Fibroblast of mammary gland (primary cell): ENCODE data around the gene NTNG1.

Source experiments
- DNase-seq: peaks from one replicate; pipeline ENCODE4 v3.0.0-alpha.2; 2010; ENCODE audit warnings: low read depth
- H3K4me3 ChIP-seq: 2 replicates; pipeline ENCODE4 v1.5.1; 2011; ENCODE audit warnings: low read depth, mild to moderate bottlenecking, low read length, moderate library complexity; ENCODE audit not compliant: control insufficient read depth
- CTCF ChIP-seq: conservative IDR thresholded peaks from 2 replicates; pipeline ENCODE4 v1.5.1; 2011; ENCODE audit warnings: low read depth, low read length, inconsistent platforms; ENCODE audit not compliant: control insufficient read depth, insufficient read depth

Gene NTNG1

GRCh38 chr1:107486349-107486748, 345.5 kb downstream of the NTNG1 start:
- no peak for DNase-seq
- no peak overlapping the region for H3K4me3 ChIP-seq
- no peak for TF ChIP-seq CTCF

DNA sequence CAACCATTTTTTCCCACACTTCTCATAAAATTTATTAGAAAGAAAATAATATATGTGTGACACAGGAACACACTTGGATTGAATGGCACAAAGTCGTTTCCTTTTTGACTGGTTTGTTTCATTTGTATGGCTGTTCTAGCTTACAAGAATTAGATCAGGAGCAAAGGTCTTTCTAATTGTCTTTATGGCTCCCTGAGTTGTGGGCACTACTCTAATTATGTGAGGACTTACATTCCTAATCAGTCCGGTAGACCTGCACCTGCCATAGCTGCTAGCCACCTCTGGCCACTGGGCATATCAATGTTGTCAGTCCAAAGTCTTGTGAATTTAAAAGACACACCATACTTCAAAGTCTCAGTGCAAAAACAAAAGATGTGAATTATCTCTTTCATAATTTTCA, 346.7 kb downstream of the NTNG1 start:
- no peak for TF ChIP-seq CTCF

DNA sequence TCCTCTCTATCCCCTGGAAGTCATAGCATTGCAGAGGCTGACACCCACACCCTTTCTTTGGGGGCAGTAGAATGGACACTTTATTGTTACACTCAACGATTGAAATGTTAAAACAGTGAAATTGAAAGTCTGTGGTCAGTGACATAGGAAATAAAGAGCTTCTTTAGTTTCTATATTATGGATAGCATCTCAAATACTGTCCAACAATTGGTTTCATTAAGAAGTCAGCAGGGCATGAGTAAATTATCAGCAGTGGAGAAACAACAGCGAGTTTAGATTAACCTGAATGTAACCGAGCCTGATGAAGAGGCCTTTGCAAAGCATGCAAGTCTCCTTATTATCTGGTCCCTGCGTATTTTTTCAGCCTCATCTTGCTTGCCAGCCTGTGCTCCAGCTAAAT, 350.7 kb downstream of the NTNG1 start:
- H3K4me3 ChIP-seq: no peak overlapping the region
- no peak for DNase-seq
- no peak for TF ChIP-seq CTCF

More for the DNA sequence above, 346.7 kb downstream of the NTNG1 start:
- DNase-seq: no peak
- no peak overlapping the region for H3K4me3 ChIP-seq

DNA sequence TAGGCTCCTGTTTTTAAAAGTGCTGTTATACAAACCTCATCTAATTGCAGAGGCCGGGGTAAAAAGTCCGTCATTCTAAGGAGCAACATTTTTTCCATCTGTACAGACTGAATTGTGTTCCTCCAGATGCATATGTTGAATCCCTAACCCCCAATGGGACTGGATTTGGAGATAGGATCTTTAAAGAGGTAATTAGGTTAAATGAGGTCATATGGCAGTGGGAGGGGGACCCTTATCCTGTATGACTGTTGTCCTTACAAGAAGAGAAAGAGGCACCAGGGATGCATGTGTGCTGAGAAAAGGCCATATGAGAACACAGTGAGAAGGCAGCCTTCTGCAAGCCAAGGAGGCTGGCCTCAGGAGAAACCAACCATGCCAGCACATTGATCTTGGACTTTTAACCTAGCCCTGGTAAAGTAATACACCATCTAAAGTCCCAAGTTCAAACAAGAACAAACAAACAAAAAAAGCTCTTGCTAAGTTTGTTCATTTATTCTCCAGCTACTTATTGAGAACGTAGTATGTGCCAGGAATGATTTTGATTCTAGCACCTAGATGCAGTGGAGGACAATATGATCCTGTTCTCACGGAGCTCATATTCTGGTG, 352.4 kb downstream of the NTNG1 start:
- no peak for TF ChIP-seq CTCF
- DNase-seq: no peak

GRCh38 chr1:107494061-107494460, 353.2 kb downstream of the NTNG1 start:
- H3K4me3 ChIP-seq: no peak overlapping the region
- no peak for DNase-seq
- TF ChIP-seq CTCF: no peak

More for the DNA sequence above, 352.4 kb downstream of the NTNG1 start:
- no peak overlapping the region for H3K4me3 ChIP-seq

DNA sequence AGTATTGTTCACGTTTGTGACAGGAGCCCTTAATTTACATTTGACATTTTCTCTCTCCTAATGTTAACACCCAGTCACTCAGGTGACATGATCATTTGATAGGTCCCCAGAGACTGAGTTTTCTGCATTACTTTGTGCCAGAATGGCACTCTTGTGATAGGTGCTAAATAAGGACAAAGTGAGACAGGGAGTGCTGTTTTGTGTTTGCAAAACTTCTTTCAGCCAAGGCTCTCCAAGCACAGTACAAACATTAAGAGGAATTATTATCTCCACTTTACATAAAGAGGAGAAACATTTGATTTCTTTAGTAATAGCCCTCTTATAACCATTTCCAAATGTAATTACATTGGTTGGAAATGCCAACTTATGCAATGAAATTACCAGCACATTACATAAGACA, 355.2 kb downstream of the NTNG1 start:
- H3K4me3 ChIP-seq: no peak overlapping the region
- DNase-seq: no peak
- no peak for TF ChIP-seq CTCF
